ENCODE data around the gene RAB22A. TPM values are rescaled to one million over a fixed set of nuclear protein-coding genes. Genes with fewer than 3 reads are reported as not detected.

The RAB22A gene
- total RNA-seq, 1 experiment from 2014 or later, result 16.0 TPM

- DNase-seq (ENCODE audit: low read depth), result no peak
Observed at GRCh38 chr20:58384821-58385220, 75.3 kb downstream of the RAB22A start.

- DNase-seq (ENCODE audit: low read depth), result no peak
Observed at GRCh38 chr20:58388028-58388601, 78.6 kb downstream of the RAB22A start.

DNA sequence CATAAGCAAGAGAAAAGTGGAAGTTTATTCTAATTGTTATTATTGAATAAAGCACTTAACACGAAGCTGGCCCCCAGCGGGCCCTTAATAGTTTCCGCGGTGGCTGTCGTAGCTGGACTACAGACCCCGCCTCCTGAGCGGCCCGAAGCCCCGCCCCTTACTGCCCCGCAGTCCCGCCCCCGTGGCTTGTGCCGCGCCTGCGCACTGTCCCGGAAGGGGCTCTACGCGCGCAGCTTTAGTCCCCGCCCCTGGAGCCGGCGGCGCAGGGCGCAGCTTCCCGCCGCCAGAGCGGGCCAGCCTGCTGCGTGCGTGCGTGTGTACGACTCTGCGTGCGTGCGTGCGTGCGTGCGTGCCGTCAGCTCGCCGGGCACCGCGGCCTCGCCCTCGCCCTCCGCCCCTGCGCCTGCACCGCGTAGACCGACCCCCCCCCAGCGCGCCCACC, 79.4 kb downstream of the RAB22A start, which contains the start of gene VAPB:
TSS of gene VAPB (plus strand) at position 348 of the 442 bp plus-strand sequence. CDS start 231 bp downstream, outside the sequence.
- peak; percentile 86 for DNase-seq (ENCODE audit: low read depth)

- DNase-seq (ENCODE audit: low read depth), result peak; percentile 20
Observed at GRCh38 chr20:58389324-58389967, 79.9 kb downstream of the RAB22A start.

GRCh38 chr20:58389968-58390658, 80.6 kb downstream of the RAB22A start:
- no peak for DNase-seq (ENCODE audit: low read depth)

DNA sequence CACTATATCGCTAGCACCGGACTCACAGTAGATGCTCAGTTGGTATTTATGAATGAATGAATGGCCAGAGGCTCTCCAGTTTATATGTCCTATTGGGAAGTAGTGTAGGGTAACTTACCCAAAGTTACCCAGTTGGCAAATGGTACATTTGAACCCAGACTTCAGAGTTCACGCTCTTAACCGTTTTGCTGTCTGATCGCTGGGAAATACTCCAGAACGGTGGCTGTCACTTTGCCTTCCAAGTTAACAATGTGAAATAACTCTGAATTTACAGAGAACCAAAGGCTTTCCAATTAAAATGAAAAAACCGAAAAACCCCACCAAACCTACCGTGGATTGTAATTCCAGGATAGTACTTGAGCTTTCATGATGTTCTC, 81.1 kb downstream of the RAB22A start:
- DNase-seq (ENCODE audit: low read depth), result no peak

DNA sequence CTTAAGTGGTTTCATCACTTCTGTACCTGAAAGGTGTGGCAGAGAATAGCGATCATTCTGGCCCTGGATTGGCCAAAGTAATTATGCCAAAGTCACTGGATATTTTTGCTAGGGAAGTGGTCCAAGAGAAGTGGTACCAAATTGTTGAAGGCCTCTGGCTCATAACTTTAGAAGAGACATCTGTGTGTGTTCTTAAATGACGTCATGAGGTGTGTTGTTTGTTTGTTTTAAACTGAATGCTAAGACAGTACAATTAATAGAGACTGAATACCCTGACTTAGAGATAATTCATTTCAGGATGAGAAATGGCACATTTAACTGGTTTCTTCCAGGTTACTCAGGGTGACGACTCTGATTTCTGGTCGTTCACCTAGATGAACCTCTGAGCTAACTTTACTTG, 82.8 kb downstream of the RAB22A start:
- no peak for DNase-seq (ENCODE audit: low read depth)

GRCh38 chr20:58393299-58393698, 83.8 kb downstream of the RAB22A start:
- DNase-seq (ENCODE audit: low read depth), result peak; percentile 10

GRCh38 chr20:58394801-58395200, 85.3 kb downstream of the RAB22A start:
- DNase-seq (ENCODE audit: low read depth), result no peak

- no peak for DNase-seq (ENCODE audit: low read depth)
Observed at GRCh38 chr20:58395604-58396003, 86.1 kb downstream of the RAB22A start.

DNA sequence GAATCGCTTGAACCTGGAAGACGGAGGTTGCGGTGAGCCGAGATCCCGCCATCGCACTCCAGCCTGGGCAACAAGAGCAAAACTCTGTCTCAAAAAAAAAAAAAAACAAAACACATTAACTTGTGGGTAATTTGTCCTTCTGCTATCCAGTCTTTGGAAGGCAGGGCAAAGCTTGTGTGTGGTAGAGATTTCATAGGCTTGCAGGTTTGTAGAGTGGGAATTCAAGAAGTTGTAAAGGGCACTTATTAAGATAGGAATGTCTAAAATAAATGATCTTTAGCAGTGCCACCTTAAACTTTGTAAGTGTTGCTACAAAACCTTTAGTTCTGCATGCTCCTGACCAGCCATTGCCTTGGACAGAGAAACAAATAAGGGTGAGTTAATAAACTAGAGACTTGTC, 87.9 kb downstream of the RAB22A start:
- DNase-seq (ENCODE audit: low read depth), result no peak

- no peak for DNase-seq (ENCODE audit: low read depth)
Observed at GRCh38 chr20:58398254-58398653, 88.7 kb downstream of the RAB22A start.

DNA sequence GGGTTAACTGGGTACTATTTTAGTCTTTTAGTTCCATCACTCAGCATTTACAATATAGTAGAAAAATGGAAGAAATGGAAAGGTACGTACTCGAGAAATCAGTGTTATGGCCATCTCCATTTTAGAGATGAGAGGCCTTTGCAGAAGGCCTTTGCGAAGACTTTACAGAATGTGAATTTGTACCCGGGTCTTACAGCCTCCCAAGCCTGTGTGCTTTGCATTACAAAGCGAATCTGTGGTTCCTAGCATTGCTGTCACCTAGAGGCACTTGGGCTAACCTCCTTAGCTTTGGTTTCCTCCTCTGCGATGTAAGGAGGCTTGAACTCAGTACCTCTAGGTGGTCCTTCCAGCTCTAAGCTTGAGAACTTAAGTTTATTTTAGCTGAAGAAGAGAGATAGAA, 90.4 kb downstream of the RAB22A start:
- DNase-seq (ENCODE audit: low read depth), result no peak

DNA sequence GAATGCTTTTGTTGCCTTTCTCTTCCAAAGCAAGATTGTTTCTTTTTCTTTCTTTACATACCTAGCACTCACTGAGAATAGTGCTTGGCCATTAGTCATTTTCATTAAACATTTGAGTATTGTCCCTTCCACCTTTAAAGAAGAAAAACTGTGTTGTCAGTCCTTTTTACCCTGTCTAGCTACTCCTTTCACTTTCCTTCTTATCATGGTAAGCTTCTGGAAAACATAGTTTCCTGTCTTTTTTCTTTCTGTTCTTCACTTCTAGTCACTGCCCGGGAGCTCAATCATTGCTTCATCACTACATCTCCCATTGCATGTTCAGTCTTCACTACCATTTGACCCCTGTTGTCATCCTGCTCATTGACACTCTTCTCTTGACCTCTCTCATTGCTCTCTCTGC, 91.6 kb downstream of the RAB22A start:
- no peak for DNase-seq (ENCODE audit: low read depth)

- DNase-seq (ENCODE audit: low read depth), result no peak
Observed at GRCh38 chr20:58402305-58402704, 92.8 kb downstream of the RAB22A start.

GRCh38 chr20:58402827-58403226, 93.3 kb downstream of the RAB22A start:
- DNase-seq (ENCODE audit: low read depth), result no peak

- no peak for DNase-seq (ENCODE audit: low read depth)
Observed at GRCh38 chr20:58403272-58403671, 93.8 kb downstream of the RAB22A start.

DNA sequence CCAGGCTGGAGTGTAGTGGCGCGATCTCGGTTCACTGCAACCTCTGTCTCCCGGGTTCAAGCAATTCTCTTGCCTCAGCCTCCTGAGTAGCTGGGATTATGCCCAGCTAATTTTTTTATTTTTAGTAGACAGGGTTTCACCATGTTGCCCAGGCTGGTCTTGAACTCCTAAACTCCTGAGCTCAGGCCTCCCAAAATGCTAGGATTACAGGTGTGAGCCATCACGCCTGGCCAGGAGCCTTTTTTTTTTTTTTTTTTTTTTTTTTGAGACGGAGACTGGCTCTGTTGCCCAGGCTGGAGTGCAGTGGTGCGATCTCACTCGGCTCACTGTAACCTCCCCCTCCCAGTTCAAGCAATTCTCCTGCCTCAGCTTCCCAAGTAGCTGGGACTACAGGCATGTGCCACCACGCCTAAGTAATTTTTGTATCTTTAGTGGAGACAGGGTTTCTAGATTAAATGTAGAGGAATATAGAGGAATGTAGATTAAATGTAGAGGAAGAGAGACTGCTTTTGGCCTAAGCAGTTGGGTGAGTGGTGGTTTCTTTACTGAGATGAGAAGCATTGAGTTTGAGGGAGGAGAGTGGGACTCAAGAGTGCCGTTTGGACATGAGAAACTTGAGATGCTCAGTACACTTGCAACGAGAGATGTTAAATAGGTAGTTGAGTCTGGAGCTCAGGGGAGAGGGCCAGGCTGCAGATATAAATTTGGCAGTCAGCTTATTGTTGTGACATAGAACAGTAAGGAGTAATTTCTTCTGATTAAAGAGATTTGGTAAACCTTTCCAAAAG, 96.2 kb downstream of the RAB22A start:
- DNase-seq (ENCODE audit: low read depth), result no peak

DNA sequence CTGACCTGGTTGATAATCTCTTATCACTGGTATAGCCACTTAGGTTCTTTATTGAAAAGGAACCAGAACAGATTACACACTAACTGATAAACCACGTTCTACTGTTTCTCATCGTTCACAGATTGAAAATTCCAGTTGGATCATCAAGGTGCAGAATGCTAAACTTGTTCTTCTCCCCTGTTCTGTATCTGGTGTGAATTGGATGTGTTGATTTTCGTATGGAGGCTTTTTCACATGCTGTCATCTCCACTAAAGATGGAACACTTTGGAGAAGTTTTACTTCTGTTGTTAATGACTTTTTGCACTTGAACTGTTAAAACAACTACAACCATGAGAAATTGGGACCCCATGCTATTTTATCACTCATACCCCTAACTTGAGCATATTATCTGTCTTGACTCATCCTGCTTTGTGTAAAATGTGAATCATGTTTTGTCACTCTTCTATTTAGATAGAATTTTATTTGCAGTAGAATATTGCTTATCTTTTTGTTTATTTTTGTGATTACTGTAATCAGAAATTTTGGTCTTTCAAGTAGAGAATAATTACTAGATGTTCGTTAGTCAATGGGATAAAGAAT, 97.0 kb downstream of the RAB22A start:
- no peak for DNase-seq (ENCODE audit: low read depth)

DNA sequence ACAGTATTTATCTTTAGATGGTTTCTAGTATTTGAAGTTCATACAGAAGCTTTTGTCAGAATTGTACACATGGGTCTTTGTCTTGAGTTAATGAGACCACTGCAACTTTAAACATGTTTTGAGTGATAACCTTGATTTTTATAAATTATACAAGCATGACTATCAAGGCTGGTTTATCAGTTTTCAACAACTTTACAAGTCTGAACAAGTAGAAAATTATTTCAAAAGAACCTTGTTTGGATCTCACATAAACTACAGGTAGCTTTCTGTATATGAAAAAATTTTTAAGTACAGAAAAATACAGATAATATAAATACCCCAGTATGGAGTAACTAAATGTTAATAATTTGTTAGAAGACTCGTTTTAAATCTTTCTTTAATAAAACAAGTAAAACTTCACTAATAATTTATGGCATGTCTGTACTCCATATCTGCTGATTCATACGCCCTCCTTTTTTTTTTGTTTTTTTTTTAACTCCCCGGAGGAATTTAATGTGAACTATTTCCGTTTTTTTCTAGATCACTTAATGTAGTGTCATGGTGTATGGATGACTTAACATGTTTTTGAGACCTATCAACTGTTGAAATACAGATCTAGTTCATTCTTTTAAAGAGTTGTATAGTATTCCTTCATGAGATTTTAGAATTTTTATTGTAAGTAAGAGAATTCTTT, 97.8 kb downstream of the RAB22A start:
- peak; percentile 60 for DNase-seq (ENCODE audit: low read depth)
